Epithelial cell of proximal tubule (primary cell): ENCODE measurements around the gene GTSE1. TPM values are rescaled to one million over a fixed set of nuclear protein-coding genes. Genes with fewer than 3 reads are reported as not detected.

Experiments
- DNase-seq: peaks from one replicate; pipeline ENCODE4 v3.0.0-alpha.2; 2011; ENCODE audit warnings: low read depth
- H3K4me3 ChIP-seq: 2 replicates; pipeline ENCODE4 v1.5.1; 2011; ENCODE audit warnings: low read depth, mild to moderate bottlenecking, low read length
- total RNA-seq: library from RNA; depleted of rRNA; stranded (reverse); fragments of >200 nt; gene quantifications from 2 replicates; pipeline ENCODE4 v1.2.3, GENCODE V29; 2015
- TF ChIP-seq, protein P1 (sequence below): conservative IDR thresholded peaks from 2 replicates; pipeline ENCODE4 v1.5.1; 2012; ENCODE audit warnings: low read depth, mild to moderate bottlenecking, low read length

GTSE1 gene
- total RNA-seq, 1 donor from 2014 or later, result 18.2 TPM

DNA sequence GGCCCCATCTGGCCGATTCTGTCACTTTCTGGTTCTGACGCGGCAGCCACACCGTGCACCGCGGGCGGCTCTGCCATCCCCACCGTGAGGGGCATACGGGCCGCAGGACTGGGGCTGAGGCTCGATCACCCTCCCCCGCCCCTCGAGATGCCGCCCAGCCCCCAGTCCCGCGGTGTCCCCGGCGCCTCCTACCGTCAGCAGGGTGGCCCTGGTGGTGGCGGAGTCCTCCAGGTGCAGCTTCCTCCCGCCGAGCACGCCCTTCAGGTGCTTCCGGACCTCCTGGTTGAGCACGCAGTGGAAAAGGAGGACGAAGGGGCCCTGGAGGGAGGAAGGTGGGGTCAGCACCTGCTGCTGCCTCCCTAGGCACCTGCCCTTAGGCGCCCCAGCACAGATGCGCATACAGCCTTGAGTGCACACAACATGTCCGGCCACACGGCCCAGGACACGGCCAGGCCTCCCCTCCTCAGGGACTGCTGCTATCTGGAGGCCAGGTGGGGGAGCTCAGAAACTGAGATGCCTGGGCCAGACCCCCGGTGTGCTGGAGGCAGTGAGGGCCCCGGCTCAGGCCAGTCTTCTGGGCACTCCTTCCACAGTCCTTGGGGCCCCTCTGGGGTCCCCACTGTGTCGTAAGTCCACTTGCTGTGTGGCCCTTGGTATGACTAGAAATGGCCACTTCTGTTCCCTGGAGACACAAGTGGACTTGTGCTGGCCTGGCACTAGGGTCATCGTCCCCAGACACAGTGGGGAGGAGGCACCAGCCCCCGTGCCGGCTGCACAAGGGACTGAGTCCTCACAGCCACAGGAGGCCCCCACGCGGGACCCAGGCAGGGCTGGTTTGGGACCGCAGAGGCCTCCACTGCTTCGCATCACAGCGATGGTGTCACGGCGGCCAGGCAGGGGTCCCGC, 70.4 kb downstream of the GTSE1 start:
- no peak for DNase-seq
- H3K4me3 ChIP-seq, result no peak overlapping the region
- TF ChIP-seq, protein P1, sequence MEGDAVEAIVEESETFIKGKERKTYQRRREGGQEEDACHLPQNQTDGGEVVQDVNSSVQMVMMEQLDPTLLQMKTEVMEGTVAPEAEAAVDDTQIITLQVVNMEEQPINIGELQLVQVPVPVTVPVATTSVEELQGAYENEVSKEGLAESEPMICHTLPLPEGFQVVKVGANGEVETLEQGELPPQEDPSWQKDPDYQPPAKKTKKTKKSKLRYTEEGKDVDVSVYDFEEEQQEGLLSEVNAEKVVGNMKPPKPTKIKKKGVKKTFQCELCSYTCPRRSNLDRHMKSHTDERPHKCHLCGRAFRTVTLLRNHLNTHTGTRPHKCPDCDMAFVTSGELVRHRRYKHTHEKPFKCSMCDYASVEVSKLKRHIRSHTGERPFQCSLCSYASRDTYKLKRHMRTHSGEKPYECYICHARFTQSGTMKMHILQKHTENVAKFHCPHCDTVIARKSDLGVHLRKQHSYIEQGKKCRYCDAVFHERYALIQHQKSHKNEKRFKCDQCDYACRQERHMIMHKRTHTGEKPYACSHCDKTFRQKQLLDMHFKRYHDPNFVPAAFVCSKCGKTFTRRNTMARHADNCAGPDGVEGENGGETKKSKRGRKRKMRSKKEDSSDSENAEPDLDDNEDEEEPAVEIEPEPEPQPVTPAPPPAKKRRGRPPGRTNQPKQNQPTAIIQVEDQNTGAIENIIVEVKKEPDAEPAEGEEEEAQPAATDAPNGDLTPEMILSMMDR, result no peak

DNA sequence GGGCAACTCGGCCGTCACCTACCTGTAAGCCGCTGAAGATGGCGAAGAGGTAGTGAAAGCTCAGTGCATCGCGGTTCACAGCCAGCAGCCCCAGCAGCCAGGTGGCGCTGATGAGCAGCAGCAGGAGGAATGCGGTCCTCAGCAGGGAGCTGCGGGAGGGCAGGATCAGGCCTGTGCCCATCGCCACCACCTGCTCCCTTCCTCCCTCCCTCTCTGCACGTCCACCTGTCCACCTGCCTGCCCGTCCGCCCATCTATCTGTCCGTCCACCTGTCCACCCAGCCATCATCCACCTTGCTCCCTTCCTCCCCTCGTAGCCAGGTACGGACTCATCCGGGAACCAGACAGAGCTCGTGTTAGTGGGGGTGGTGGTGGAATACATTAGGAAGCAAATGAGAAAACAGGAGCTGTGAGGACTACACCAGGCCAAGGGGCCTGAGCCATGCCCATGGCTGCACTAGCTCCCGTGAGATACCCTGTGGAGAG, 71.1 kb downstream of the GTSE1 start:
- no peak overlapping the region for H3K4me3 ChIP-seq
- TF ChIP-seq, protein P1, result peak; percentile 79
- no peak for DNase-seq

DNA sequence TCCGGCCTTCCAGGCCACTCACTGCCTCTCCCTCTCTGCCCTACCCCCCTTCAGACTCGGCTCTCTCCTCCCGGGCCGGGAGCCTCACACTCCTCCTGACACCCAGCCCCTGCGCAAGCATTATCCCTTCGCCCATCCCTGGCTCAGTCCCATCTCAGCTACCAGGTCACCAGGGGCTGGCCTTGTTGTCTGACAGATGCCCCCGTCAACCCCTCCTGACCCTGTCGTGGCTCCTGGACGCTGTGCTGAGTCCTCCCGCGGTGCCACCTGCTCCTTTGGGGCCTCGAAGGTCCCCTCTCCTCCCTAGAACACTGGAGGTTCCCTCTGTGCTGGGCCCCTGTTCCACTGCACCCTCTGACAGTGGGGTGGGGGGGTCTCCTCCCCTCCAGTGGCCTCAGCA, 71.8 kb downstream of the GTSE1 start:
- no peak overlapping the region for H3K4me3 ChIP-seq
- TF ChIP-seq, protein P1, result no peak
- DNase-seq, result no peak

DNA sequence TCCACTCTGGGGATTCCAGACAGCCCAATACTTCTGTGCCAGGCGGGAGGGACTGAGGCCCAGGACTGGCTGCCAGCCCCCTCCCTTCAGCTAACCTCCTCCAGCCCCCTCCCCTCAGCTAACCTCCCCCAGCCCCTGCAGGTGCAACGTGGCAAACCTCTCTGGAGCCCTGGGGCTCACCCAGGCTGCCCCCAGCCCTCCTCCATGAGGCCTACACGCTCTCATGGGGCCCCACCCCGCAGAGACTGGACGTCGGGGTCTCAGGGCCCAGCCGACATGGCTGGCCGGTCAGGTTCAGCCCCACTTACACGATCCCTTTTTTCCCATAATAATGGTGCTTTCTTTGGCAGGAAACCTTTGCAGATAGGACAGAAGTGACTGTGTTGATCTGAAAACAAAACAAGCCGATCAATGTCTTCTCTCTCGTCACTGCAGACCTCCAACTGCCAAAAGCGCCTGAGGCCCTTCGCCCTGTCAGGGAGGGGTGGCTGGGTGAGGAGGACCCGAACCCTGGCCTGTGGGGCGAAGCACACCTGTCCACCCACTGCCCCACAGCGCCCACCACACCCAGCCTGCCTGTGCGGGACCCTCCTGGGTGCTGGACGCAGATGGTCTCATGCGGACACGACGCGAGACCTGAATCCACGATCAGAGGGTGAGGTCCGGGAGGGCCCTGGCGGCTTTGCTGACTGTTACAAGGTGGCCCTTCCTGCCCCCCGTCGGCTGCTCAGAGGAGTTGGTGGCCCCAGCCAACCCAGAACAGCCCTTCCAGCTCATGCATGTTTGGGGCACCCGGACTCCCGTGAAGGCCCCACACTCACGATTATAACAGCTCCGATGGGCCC, 72.4 kb downstream of the GTSE1 start:
- DNase-seq, result no peak
- no peak overlapping the region for H3K4me3 ChIP-seq
- TF ChIP-seq, protein P1, result no peak

DNA sequence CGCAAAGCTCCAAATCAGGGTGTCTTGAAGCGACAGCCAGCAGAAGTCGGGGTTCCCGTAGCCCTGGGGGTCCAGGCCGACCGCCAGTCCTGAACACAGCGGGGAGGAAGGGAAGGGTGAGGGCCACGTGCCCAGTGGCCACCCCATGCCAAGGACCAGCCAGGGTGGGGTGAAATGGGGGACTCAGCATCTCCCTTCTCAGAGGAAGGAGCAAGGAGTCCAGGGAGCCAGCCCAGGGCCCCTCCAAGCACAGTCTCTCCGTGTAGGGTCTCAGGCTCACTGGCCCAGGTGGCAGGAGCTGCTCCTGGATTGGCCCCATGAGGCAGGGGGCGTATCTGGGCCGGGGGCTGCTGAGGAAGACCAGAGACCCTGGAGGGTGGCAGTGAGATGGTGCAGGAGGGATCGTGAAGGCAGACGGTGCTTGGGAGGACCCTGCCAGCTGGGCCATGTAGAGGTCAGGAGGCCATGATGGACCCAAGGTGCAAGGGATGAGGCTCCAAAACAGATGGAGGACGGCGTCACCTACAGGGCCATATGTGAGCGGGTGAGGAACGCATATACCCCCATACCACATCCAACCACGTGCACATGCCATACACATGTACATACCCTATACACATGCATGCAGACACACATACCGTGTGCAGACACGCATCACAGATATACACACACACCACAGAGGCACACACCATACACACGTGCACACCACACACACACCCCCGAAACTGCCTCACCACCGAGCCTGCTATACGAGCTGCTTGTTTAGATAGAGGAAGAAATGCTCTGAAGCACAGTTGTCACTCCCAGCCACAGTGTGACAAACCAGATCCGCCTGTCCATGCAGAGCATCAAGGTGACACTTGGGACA, 73.3 kb downstream of the GTSE1 start:
- TF ChIP-seq, protein P1, result no peak
- H3K4me3 ChIP-seq, result no peak overlapping the region
- DNase-seq, result no peak

DNA sequence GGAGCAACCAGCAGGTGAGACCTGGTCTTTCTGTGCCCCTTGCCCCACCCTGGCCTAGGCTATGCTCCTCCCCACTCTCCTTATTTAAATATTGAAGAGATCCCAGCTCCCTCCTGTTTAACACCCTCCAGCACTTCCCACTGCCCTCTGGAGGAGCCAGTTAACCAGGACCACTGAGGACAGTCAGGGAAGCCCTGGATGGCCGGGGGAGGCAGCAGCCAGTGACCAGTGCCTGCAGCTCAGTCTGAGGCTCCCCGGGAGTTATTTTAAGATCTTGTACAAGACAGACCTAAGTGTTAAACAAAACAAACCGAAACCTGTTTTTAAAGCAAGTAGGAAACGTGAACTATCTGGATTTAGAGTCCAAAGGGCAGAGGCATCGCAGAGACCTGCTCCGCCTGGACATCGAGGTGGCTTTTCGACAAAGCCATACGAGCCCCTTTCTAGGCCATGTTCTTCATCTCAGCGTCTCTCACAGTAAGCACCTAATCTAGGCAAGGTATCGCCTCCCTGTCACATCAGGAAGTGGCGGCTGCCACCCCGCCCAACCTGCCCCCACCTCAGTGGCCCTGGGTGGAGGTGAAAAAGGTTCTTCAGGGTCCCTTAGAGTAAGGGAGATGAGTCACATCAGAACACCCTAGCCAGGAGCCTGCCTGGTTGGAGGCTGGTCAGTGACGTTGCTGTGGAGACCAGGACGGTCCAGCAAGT, 74.1 kb downstream of the GTSE1 start:
- H3K4me3 ChIP-seq, result no peak overlapping the region
- TF ChIP-seq, protein P1, result no peak
- no peak for DNase-seq
